A549 treated with dexamethasone at 1 μM for 4 hours (cell line): ENCODE data around the gene TSPAN32. TPM values are rescaled to one million over a fixed set of nuclear protein-coding genes. Genes with fewer than 3 reads are reported as not detected.

Experiments
- total RNA-seq: library from RNA; stranded (reverse); fragments of 200-300 nt; extraction: Qiagen RNA extraction; gene quantifications from 5 replicates; pipeline ENCODE4 v1.2.3, GENCODE V29; 2022

The TSPAN32 gene
- not detected in 5 replicates for total RNA-seq

GRCh38 chr11:2301631-2302305, at the start of gene TSPAN32, which contains the start of gene C11orf21:
TSS of gene TSPAN32 (plus strand) at chr11:2302013. CDS start at chr11:2302150, 137 bp downstream.
TSS of gene C11orf21 (minus strand) at chr11:2301918. CDS start at chr11:2301808, 110 bp downstream.

GRCh38 chr11:2270322-2271076, 31.3 kb upstream of the TSPAN32 start, which contains the start of gene ASCL2:
TSS of gene ASCL2 (minus strand) at chr11:2270588. CDS start at chr11:2270332, 256 bp downstream.

Other genes with a start within 250 kb of the TSPAN32 start
- gene IGF2, start 162.6 kb upstream of the TSPAN32 start, total RNA-seq: 1.7 to 2.8 TPM (median 2.4 TPM) in 5 replicates
- gene INS, start 140.8 kb upstream of the TSPAN32 start, total RNA-seq: not detected in 5 replicates
- 0.07 to 0.36 TPM in 2 of 5 replicates, not detected in the others for gene TH, start 130.2 kb upstream of the TSPAN32 start, total RNA-seq
- 0.04 to 0.05 TPM in 2 of 5 replicates, not detected in the others for gene ASCL2, start 31.4 kb upstream of the TSPAN32 start, total RNA-seq
- not detected in 5 replicates for gene C11orf21, start 95 bp upstream of the TSPAN32 start, total RNA-seq
- 298 to 392 TPM (median 381 TPM) in 5 replicates for gene CD81, start 75.3 kb downstream of the TSPAN32 start, total RNA-seq
- gene TSSC4, start 98.7 kb downstream of the TSPAN32 start, total RNA-seq: 43.3 to 67.5 TPM (median 60.4 TPM) in 5 replicates
- gene TRPM5, start 142.5 kb downstream of the TSPAN32 start, total RNA-seq: not detected in 5 replicates
- 0.52 to 0.75 TPM (median 0.60 TPM) in 5 replicates for gene KCNQ1, start 143.0 kb downstream of the TSPAN32 start, total RNA-seq